T-cell (primary cell): Measurements from ENCODE around the gene SEZ6. TPM values are rescaled to one million over a fixed set of nuclear protein-coding genes. Genes with fewer than 3 reads are reported as not detected.

Experiments used
- ATAC-seq, 4 experiments: fragments of 200-7000 bp in 3 of 4; fragments of 150-1000 bp in 1 of 4; cut with Tn5 transposase; replicated peaks in 1 of 4; 1 replicate in 3 of 4; 2 replicates in 1 of 4; pipeline ENCODE4 v1.10.0; 2021; ENCODE audit warnings: moderate library complexity in 3 of 4, mild to moderate bottlenecking in 2 of 4, moderate number of reproducible peaks in 1 of 4
- CTCF ChIA-PET, 2 donors: fragments of 300-600 bp; sonication (Branson Sonifier 250); formaldehyde crosslinking; loops; one replicate each; lab custom pipeline; 2022; ENCODE audit warnings: antibody characterized with exemption in 2 of 2; lab: Charles Lee
- POLR2A ChIA-PET, 2 donors: fragments of 300-600 bp; sonication (Branson Sonifier 250); formaldehyde crosslinking; loops; one replicate each; lab custom pipeline; 2022; ENCODE audit warnings: antibody characterized with exemption in 2 of 2; lab: Charles Lee
- DNase-seq, 35 experiments: peaks; one replicate each; pipeline versions ENCODE4 v3.0.0 to v3.0.0-alpha.2; 2013 to 2023
- H3K27ac ChIP-seq: one replicate; pipeline ENCODE4 v1.5.1; 2013; ENCODE audit warnings: low read length
- H3K27me3 ChIP-seq, 2 experiments: replicated peaks in 1 of 2; 1 replicate in 1 of 2; 2 replicates in 1 of 2; pipeline versions ENCODE4 v1.6.1 to v1.7.0; 2013; ENCODE audit warnings: low read length in 1 of 2, mixed read lengths in 1 of 2; ENCODE audit not compliant: control insufficient read depth in 2 of 2, insufficient read depth in 2 of 2; ENCODE audit errors: extremely low read depth in 1 of 2
- H3K36me3 ChIP-seq, 2 donors: 1 replicate in 1 of 2; 2 replicates in 1 of 2; pipeline versions ENCODE4 v1.6.1 to v1.7.0; 2013; ENCODE audit warnings: low read length in 1 of 2; ENCODE audit not compliant: control insufficient read depth in 2 of 2, insufficient read depth in 1 of 2; ENCODE audit errors: extremely low read depth in 1 of 2
- H3K4me1 ChIP-seq, 2 experiments: 1 replicate in 1 of 2; 2 replicates in 1 of 2; pipeline versions ENCODE4 v1.6.1 to v1.7.0; 2013; ENCODE audit warnings: low read length in 2 of 2, mixed read lengths in 1 of 2; ENCODE audit not compliant: insufficient read depth in 2 of 2, control insufficient read depth in 1 of 2; ENCODE audit errors: extremely low read depth in 1 of 2
- H3K4me3 ChIP-seq, 2 donors: 1 replicate in 1 of 2; 2 replicates in 1 of 2; pipeline versions ENCODE4 v1.5.1 to v1.7.0; 2013; ENCODE audit warnings: mild to moderate bottlenecking in 2 of 2, low read length in 1 of 2, moderate library complexity in 1 of 2; ENCODE audit not compliant: control insufficient read depth in 1 of 2; ENCODE audit errors: extremely low read depth in 1 of 2
- H3K9me3 ChIP-seq: 2 replicates; pipeline ENCODE4 v1.7.0; 2013
- H3K27ac Mint-ChIP-seq, 2 donors: one replicate each; pipeline ENCODE4 v1.8.0; 2020 to 2021; ENCODE audit warnings: mild to moderate bottlenecking in 2 of 2, mixed read lengths in 2 of 2
- H3K27me3 Mint-ChIP-seq, 2 donors: one replicate each; pipeline ENCODE4 v1.8.0; 2021 to 2022; ENCODE audit warnings: mixed read lengths in 2 of 2
- H3K36me3 Mint-ChIP-seq: one replicate; pipeline ENCODE4 v1.8.0; 2021; ENCODE audit warnings: mixed read lengths
- H3K4me1 Mint-ChIP-seq, 3 donors: one replicate each; pipeline ENCODE4 v1.8.0; 2020 to 2022; ENCODE audit warnings: mixed read lengths in 3 of 3, mild to moderate bottlenecking in 1 of 3
- H3K4me3 Mint-ChIP-seq, 3 donors: one replicate each; pipeline ENCODE4 v1.8.0; 2020 to 2022; ENCODE audit warnings: mild to moderate bottlenecking in 3 of 3, mixed read lengths in 3 of 3, moderate library complexity in 3 of 3
- H3K9me3 Mint-ChIP-seq, 3 donors: one replicate each; pipeline ENCODE4 v1.8.0; 2020 to 2022; ENCODE audit warnings: mixed read lengths in 3 of 3
- WGBS: methylation state at CpG from one replicate; pipeline ENCODE4 v1.1.5; 2013; ENCODE audit warnings: missing lambda C conversion rate; ENCODE audit not compliant: insufficient coverage; 5-methylcytosine and 5-hydroxymethylcytosine counted together
- total RNA-seq, 35 experiments: library from RNA in 6 of 35; stranded (reverse) in 6 of 35; fragments of 120-200 nt in 1 of 35; gene quantifications; one replicate each; pipeline versions ENCODE4 v1.2.1 to v1.2.4 and lab custom pipeline; 2013 to 2026

Gene SEZ6
- total RNA-seq, 5 donors from 2014 or later (not counting 1 experiment from before 2014, with no cell fraction given): 0.49 to 1.6 TPM; not detected in 3

GRCh38 chr17:28946239-28946638, 59.6 kb downstream of the SEZ6 start:
- ChIA-PET CTCF (interaction anchor here (0.6 to 1.7 kb wide), 5 partner anchors 9 to 220 kb away, joined by 4 to 5 read pairs (median 5); partner anchors contain the start of gene TLCD1 (in 1 of the 2)), POLR2A (interaction anchor here in 1 of 2 donors (0.5 kb wide), 1 partner anchor 1447 kb away, joined by 10 read pairs; no protein-coding TSS in a partner anchor)
- DNase-seq: no peak
- Mint-ChIP-seq H3K9me3 (no peaks in the 10 kb centered on the region), H3K27me3 (no peaks in the 10 kb centered on the region), H3K4me1 (peaks cover 68 to 75% (median 74%) of the 10 kb centered on the region in 3 donors), H3K4me3 (peak overlapping the region in 2 of 3 donors; percentile 58 to 94), H3K36me3 (peaks cover 43% of the 10 kb centered on the region), H3K27ac (peak overlapping the region; percentile 91 to 93)
- Histone ChIP-seq H3K27ac (no peak overlapping the region), H3K36me3 (peaks cover 0 to 9% of the 10 kb centered on the region in 2 donors), H3K4me1 (peaks cover 27 to 48% of the 10 kb centered on the region in 2 experiments), H3K4me3 (no peak overlapping the region), H3K27me3 (no peaks in the 10 kb centered on the region), H3K9me3 (no peaks in the 10 kb centered on the region)
- 38% methylated on average over 2 of the region's 4 CpGs for WGBS
- no peak for ATAC-seq

GRCh38 chr17:28944862-28945741, 60.7 kb downstream of the SEZ6 start:
- no peaks in the 10 kb centered on the region for H3K9me3 Mint-ChIP-seq
- peaks cover 0 to 9% of the 10 kb centered on the region in 2 donors for H3K36me3 ChIP-seq
- DNase-seq: no peak
- ATAC-seq: no peak
- peaks cover 80 to 86% (median 85%) of the 10 kb centered on the region in 3 donors for H3K4me1 Mint-ChIP-seq
- no peak overlapping the region for H3K4me3 ChIP-seq
- peaks cover 36 to 54% of the 10 kb centered on the region in 2 experiments for H3K4me1 ChIP-seq
- POLR2A ChIA-PET: no interaction called here
- no peaks in the 10 kb centered on the region for H3K9me3 ChIP-seq
- no peaks in the 10 kb centered on the region for H3K27me3 ChIP-seq
- H3K4me3 Mint-ChIP-seq: peak overlapping the region in 1 of 3 donors; percentile 29
- CTCF ChIA-PET: interaction anchor here (0.6 to 1.7 kb wide), 7 partner anchors 8 to 219 kb away, joined by 3 to 5 read pairs (median 4); partner anchors contain the start of gene TLCD1 (in 1 of the 2)
- 91% methylated on average over 7 of the region's 8 CpGs for WGBS
- peak overlapping the region; percentile 29 to 93 for H3K27ac Mint-ChIP-seq
- no peak overlapping the region for H3K27ac ChIP-seq
- no peaks in the 10 kb centered on the region for H3K27me3 Mint-ChIP-seq
- H3K36me3 Mint-ChIP-seq: peaks cover 43% of the 10 kb centered on the region

GRCh38 chr17:28944343-28944742, 61.5 kb downstream of the SEZ6 start:
- H3K36me3 ChIP-seq: peaks cover 0 to 14% of the 10 kb centered on the region in 2 donors
- H3K9me3 ChIP-seq: no peaks in the 10 kb centered on the region
- no peak overlapping the region for H3K4me3 ChIP-seq
- H3K36me3 Mint-ChIP-seq: peaks cover 43% of the 10 kb centered on the region
- peak overlapping the region; percentile 15 to 61 for H3K27ac Mint-ChIP-seq
- no peak overlapping the region for H3K27ac ChIP-seq
- DNase-seq (no peak), ATAC-seq (no peak)
- no CpG with 5 or more reads among the region's 4 CpGs for WGBS
- H3K9me3 Mint-ChIP-seq: no peaks in the 10 kb centered on the region
- no peaks in the 10 kb centered on the region for H3K27me3 ChIP-seq
- H3K27me3 Mint-ChIP-seq: no peaks in the 10 kb centered on the region
- CTCF ChIA-PET: interaction anchor here in 1 of 2 donors (0.6 to 1.8 kb wide), 4 partner anchors 17 to 181 kb away, joined by 3 to 6 read pairs (median 4); no protein-coding TSS in a partner anchor
- peak overlapping the region in 1 of 3 donors; percentile 29 for H3K4me3 Mint-ChIP-seq
- POLR2A ChIA-PET: interaction anchor here (0.6 to 1.0 kb wide), 2 partner anchors 18 to 21 kb away, joined by 3 to 6 read pairs; no protein-coding TSS in a partner anchor
- H3K4me1 Mint-ChIP-seq: peaks cover 87 to 94% (median 93%) of the 10 kb centered on the region in 3 donors
- H3K4me1 ChIP-seq: peaks cover 41 to 62% of the 10 kb centered on the region in 2 experiments

- no peak overlapping the region for H3K4me3 Mint-ChIP-seq
- no peaks in the 10 kb centered on the region for H3K9me3 Mint-ChIP-seq
- ATAC-seq (no peak), DNase-seq (no peak)
- no peaks in the 10 kb centered on the region for H3K27me3 ChIP-seq
- POLR2A ChIA-PET: interaction anchor here in 1 of 2 donors (0.7 to 1.1 kb wide), 2 partner anchors 9 to 13 kb away, joined by 3 to 4 read pairs; no protein-coding TSS in a partner anchor
- H3K27ac Mint-ChIP-seq: no peak overlapping the region
- CTCF ChIA-PET: interaction anchor here in 1 of 2 donors (1.8 kb wide), 1 partner anchor 179 kb away, joined by 3 read pairs; no protein-coding TSS in a partner anchor
- H3K27ac ChIP-seq: no peak overlapping the region
- H3K4me1 Mint-ChIP-seq: peaks cover 92 to 96% (median 96%) of the 10 kb centered on the region in 3 donors
- no peaks in the 10 kb centered on the region for H3K9me3 ChIP-seq
- peaks cover 42% of the 10 kb centered on the region for H3K36me3 Mint-ChIP-seq
- no peak overlapping the region for H3K4me3 ChIP-seq
- H3K36me3 ChIP-seq: peaks cover 0 to 24% of the 10 kb centered on the region in 2 donors
- WGBS: no CpG with 5 or more reads among the region's 2 CpGs
- H3K4me1 ChIP-seq: peaks cover 35 to 60% of the 10 kb centered on the region in 2 experiments
- no peaks in the 10 kb centered on the region for H3K27me3 Mint-ChIP-seq
Measured at GRCh38 chr17:28942925-28943324, 62.9 kb downstream of the SEZ6 start.

DNA sequence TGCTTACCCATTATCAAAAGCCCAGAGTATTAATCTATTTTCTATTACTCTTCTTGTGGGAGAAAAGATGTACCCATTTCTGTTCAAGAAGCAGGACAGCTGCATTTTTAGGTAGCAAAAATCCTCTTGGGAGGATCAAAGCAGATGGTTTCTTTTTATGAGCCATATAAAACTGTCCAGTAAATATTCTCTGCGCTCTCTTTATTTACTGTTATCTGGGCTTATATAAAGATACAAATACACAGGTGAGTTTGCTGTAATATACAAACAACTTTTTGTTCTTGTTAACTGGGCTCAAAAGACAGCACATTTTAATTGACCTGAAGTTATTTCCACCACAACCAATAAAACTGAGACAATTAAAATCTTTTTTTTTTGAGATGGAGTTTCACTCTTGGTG, 64.6 kb downstream of the SEZ6 start:
- H3K4me3 ChIP-seq: no peak overlapping the region
- CTCF ChIA-PET: interaction anchor here in 1 of 2 donors (0.6 kb wide), 1 partner anchor 200 kb away, joined by 3 read pairs; no protein-coding TSS in a partner anchor
- no peak overlapping the region for H3K27ac ChIP-seq
- peaks cover 23 to 56% of the 10 kb centered on the region in 2 experiments for H3K4me1 ChIP-seq
- no peaks in the 10 kb centered on the region for H3K9me3 ChIP-seq
- Mint-ChIP-seq H3K4me3 (peak overlapping the region in 1 of 3 donors; percentile 13), H3K36me3 (peaks cover 35% of the 10 kb centered on the region), H3K27ac (no peak overlapping the region), H3K4me1 (peaks cover 87 to 95% (median 91%) of the 10 kb centered on the region in 3 donors), H3K9me3 (no peaks in the 10 kb centered on the region), H3K27me3 (no peaks in the 10 kb centered on the region)
- peaks cover 0 to 30% of the 10 kb centered on the region in 2 donors for H3K36me3 ChIP-seq
- POLR2A ChIA-PET: no interaction called here
- no CpG with 5 or more reads among the region's 1 CpG for WGBS
- no peaks in the 10 kb centered on the region for H3K27me3 ChIP-seq
- ATAC-seq (no peak), DNase-seq (no peak)

DNA sequence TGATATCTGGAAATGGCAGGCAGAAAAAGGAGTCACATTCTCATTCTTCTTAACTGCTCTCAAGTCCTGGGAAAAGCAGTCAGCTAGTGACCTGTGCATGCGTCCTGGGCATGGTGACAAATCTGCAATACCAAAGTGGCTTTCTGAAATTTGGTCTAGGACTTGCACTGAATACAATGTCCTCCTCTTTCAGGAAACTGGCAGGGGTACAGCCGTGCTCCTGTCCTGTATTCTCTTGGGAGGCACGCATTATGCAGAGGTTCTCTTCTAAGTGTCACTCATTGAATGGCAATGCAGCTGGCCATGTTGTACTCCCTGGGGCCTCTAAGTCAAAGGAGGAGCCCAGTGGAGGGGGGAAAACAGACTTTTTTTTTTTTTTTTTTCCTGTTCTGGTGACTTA, 65.2 kb downstream of the SEZ6 start:
- H3K4me3 ChIP-seq: no peak overlapping the region
- Mint-ChIP-seq H3K27me3 (no peaks in the 10 kb centered on the region), H3K9me3 (no peaks in the 10 kb centered on the region), H3K27ac (peak overlapping the region; percentile 64 to 65), H3K36me3 (peaks cover 31% of the 10 kb centered on the region), H3K4me3 (peak overlapping the region in 2 of 3 donors; percentile 22 to 38), H3K4me1 (peaks cover 87 to 95% (median 91%) of the 10 kb centered on the region in 3 donors)
- ChIA-PET CTCF (interaction anchor here in 1 of 2 donors (0.6 kb wide), 1 partner anchor 201 kb away, joined by 3 read pairs; no protein-coding TSS in a partner anchor), POLR2A (no interaction called here)
- ATAC-seq (no peak), DNase-seq (no peak)
- H3K36me3 ChIP-seq: peaks cover 0 to 34% of the 10 kb centered on the region in 2 donors
- no peaks in the 10 kb centered on the region for H3K27me3 ChIP-seq
- WGBS: 100% methylated on average over 1 of the region's 3 CpGs
- H3K27ac ChIP-seq: no peak overlapping the region
- peaks cover 23 to 51% of the 10 kb centered on the region in 2 experiments for H3K4me1 ChIP-seq
- no peaks in the 10 kb centered on the region for H3K9me3 ChIP-seq
